H9 (cell line): Measurements from ENCODE around the gene NKIRAS1. TPM values are rescaled to one million over a fixed set of nuclear protein-coding genes. Genes with fewer than 3 reads are reported as not detected.

Experiments
- DNase-seq: peaks from one replicate; pipeline ENCODE4 v3.0.0-alpha.2; 2017
- H2AFZ ChIP-seq: one replicate; pipeline ENCODE4 v1.6.1; 2013; ENCODE audit warnings: mild to moderate bottlenecking, low read length, control low read depth, moderate library complexity
- H2AK5ac ChIP-seq: 2 replicates; pipeline ENCODE4 v1.6.1; 2013; ENCODE audit warnings: low read length, control low read depth, mixed read lengths; ENCODE audit not compliant: insufficient read length
- H2BK120ac ChIP-seq: one replicate; pipeline ENCODE4 v1.6.1; 2013; ENCODE audit warnings: low read depth, mild to moderate bottlenecking, low read length, control low read depth, inconsistent platforms; ENCODE audit not compliant: poor library complexity, severe bottlenecking
- H2BK12ac ChIP-seq: 2 replicates; pipeline ENCODE4 v1.6.1; 2013; ENCODE audit warnings: low read length, control low read depth, mixed read lengths, low read depth; ENCODE audit not compliant: insufficient read length
- H2BK15ac ChIP-seq: 2 replicates; pipeline ENCODE4 v1.6.1; 2013; ENCODE audit warnings: low read depth, low read length, control low read depth
- H2BK20ac ChIP-seq: one replicate; pipeline ENCODE4 v1.6.1; 2013; ENCODE audit warnings: low read depth, mild to moderate bottlenecking, low read length, control low read depth, inconsistent platforms; ENCODE audit not compliant: poor library complexity, severe bottlenecking
- H2BK5ac ChIP-seq: 2 replicates; pipeline ENCODE4 v1.6.1; 2013; ENCODE audit warnings: low read length, control low read depth, mixed read lengths; ENCODE audit not compliant: insufficient read length
- H3K14ac ChIP-seq: 2 replicates; pipeline ENCODE4 v1.6.1; 2013; ENCODE audit warnings: low read length, control low read depth; ENCODE audit not compliant: insufficient read depth
- H3K18ac ChIP-seq: 2 replicates; pipeline ENCODE4 v1.6.1; 2013; ENCODE audit warnings: low read depth, mild to moderate bottlenecking, mixed read lengths, low read length, control low read depth; ENCODE audit not compliant: insufficient read length
- H3K23ac ChIP-seq: 2 replicates; pipeline ENCODE4 v1.6.1; 2013; ENCODE audit warnings: low read length, control low read depth, mixed read lengths, low read depth; ENCODE audit not compliant: insufficient read length
- H3K23me2 ChIP-seq: 2 replicates; pipeline ENCODE4 v1.6.1; 2013; ENCODE audit warnings: low read depth, mild to moderate bottlenecking, mixed read lengths, low read length, control low read depth; ENCODE audit not compliant: insufficient read length, poor library complexity, severe bottlenecking
- H3K27ac ChIP-seq: 2 replicates; pipeline ENCODE4 v1.5.1; 2013; ENCODE audit warnings: low read length, control low read depth, mixed read lengths, low read depth; ENCODE audit not compliant: insufficient read length
- H3K27me3 ChIP-seq: 2 replicates; pipeline ENCODE4 v1.6.1; 2013; ENCODE audit warnings: low read length, control low read depth, inconsistent platforms; ENCODE audit not compliant: insufficient read depth
- H3K4ac ChIP-seq: 2 replicates; pipeline ENCODE4 v1.6.1; 2013; ENCODE audit warnings: low read depth, mild to moderate bottlenecking, control low read depth, inconsistent platforms, low read length, moderate library complexity
- H3K4me1 ChIP-seq: 2 replicates; pipeline ENCODE4 v1.6.1; 2013; ENCODE audit warnings: low read length, control low read depth, inconsistent platforms; ENCODE audit not compliant: insufficient read depth
- H3K4me2 ChIP-seq: 2 replicates; pipeline ENCODE4 v1.6.1; 2013; ENCODE audit warnings: low read length, control low read depth, mixed read lengths; ENCODE audit not compliant: insufficient read length, insufficient read depth
- H3K56ac ChIP-seq: 2 replicates; pipeline ENCODE4 v1.6.1; 2013; ENCODE audit warnings: low read depth, mild to moderate bottlenecking, mixed read lengths, low read length, control low read depth; ENCODE audit not compliant: insufficient read length
- H3K79me1 ChIP-seq: 2 replicates; pipeline ENCODE4 v1.6.1; 2013; ENCODE audit warnings: low read depth, mild to moderate bottlenecking, moderate library complexity, low read length, control low read depth, inconsistent platforms; ENCODE audit not compliant: insufficient read depth, poor library complexity, severe bottlenecking
- H3K79me2 ChIP-seq: 2 replicates; pipeline ENCODE4 v1.6.1; 2013; ENCODE audit warnings: low read length, control low read depth, inconsistent platforms; ENCODE audit not compliant: insufficient read depth
- H3K9ac ChIP-seq: 2 replicates; pipeline ENCODE4 v1.6.1; 2013; ENCODE audit warnings: low read length, control low read depth, mixed read lengths; ENCODE audit not compliant: insufficient read length; ENCODE audit errors: extremely low read depth
- H3K9me3 ChIP-seq: one replicate; pipeline ENCODE4 v1.6.1; 2013; ENCODE audit warnings: low read depth, low read length, inconsistent platforms; ENCODE audit not compliant: control insufficient read depth
- H3T11ph ChIP-seq: one replicate; pipeline ENCODE4 v1.6.1; 2013; ENCODE audit warnings: mild to moderate bottlenecking, low read length, control low read depth, inconsistent platforms
- H4K20me1 ChIP-seq: one replicate; pipeline ENCODE4 v1.6.1; 2013; ENCODE audit not compliant: control insufficient read depth, insufficient read length, insufficient read depth
- H4K5ac ChIP-seq: 2 replicates; pipeline ENCODE4 v1.6.1; 2013; ENCODE audit warnings: low read depth, mild to moderate bottlenecking, mixed read lengths, low read length, control low read depth; ENCODE audit not compliant: insufficient read length
- H4K8ac ChIP-seq: replicated peaks from 2 replicates; pipeline ENCODE4 v1.6.1; 2013; ENCODE audit warnings: low read length, control low read depth, mixed read lengths, low read depth; ENCODE audit not compliant: insufficient read length
- H4K91ac ChIP-seq: 2 replicates; pipeline ENCODE4 v1.6.1; 2013; ENCODE audit warnings: low read depth, mild to moderate bottlenecking, moderate library complexity, mixed read lengths, low read length, control low read depth; ENCODE audit not compliant: insufficient read length
- H3K27ac Mint-ChIP-seq, 3 experiments: 2 replicates in 2 of 3; 3 replicates in 1 of 3; pipeline ENCODE4 v1.8.0; 2020 to 2021; ENCODE audit warnings: mixed read lengths in 3 of 3, mild to moderate bottlenecking in 1 of 3, moderate library complexity in 1 of 3
- H3K27me3 Mint-ChIP-seq: 2 replicates; pipeline ENCODE4 v1.8.0; 2021; ENCODE audit warnings: low read depth, mild to moderate bottlenecking, moderate library complexity, mixed read lengths
- H3K36me3 Mint-ChIP-seq, 3 experiments: 2 replicates in 2 of 3; 3 replicates in 1 of 3; pipeline ENCODE4 v1.8.0; 2020 to 2021; ENCODE audit warnings: low read depth in 3 of 3, mixed read lengths in 3 of 3; ENCODE audit not compliant: insufficient read depth in 1 of 3
- H3K4me1 Mint-ChIP-seq, 2 experiments: 2 replicates each; pipeline ENCODE4 v1.8.0; 2020; ENCODE audit warnings: mixed read lengths in 2 of 2
- H3K4me3 Mint-ChIP-seq, 2 experiments: 2 replicates in 1 of 2; 3 replicates in 1 of 2; pipeline ENCODE4 v1.8.0; 2020 to 2021; ENCODE audit warnings: mild to moderate bottlenecking in 2 of 2, mixed read lengths in 2 of 2, moderate library complexity in 1 of 2
- H3K9me3 Mint-ChIP-seq, 2 experiments: 2 replicates in 1 of 2; 3 replicates in 1 of 2; pipeline ENCODE4 v1.8.0; 2020; ENCODE audit warnings: mild to moderate bottlenecking in 2 of 2, mixed read lengths in 2 of 2, moderate library complexity in 1 of 2
- WGBS: extraction: QIAGEN DNeasy Blood & Tissue Kit; methylation state at CpG from one replicate; pipeline ENCODE4 v1.1.7; 2013; ENCODE audit warnings: missing lambda C conversion rate, low lambda C conversion rate, mixed read lengths; ENCODE audit not compliant: insufficient read length; ENCODE audit errors: extremely low coverage; 5-methylcytosine and 5-hydroxymethylcytosine counted together
- total RNA-seq: library from RNA; stranded (reverse); gene quantifications from 2 replicates; pipeline ENCODE4 v1.2.1, GENCODE V29; 2021
- TF ChIP-seq, protein P1 (sequence below): fragments of 200-600 bp; sonication (generic); conservative IDR thresholded peaks from 3 replicates; pipeline ENCODE4 v1.8.0; 2021; ENCODE audit warnings: antibody characterized with exemption, mild to moderate bottlenecking

The NKIRAS1 gene
- total RNA-seq, 1 experiment from 2014 or later: 6.1 TPM

GRCh38 chr3:23953523-23953922, 36.7 kb upstream of the NKIRAS1 start:
- Histone ChIP-seq H3K56ac (no peak overlapping the region), H3K79me2 (peaks cover 12% of the 10 kb centered on the region; the same call in 1 of the 2 replicates), H3K23me2 (no peaks in the 10 kb centered on the region), H3K9me3 (no peaks in the 10 kb centered on the region), H3K4me2 (no peak overlapping the region), H2BK5ac (no peak overlapping the region), H3K14ac (no peak overlapping the region), H3K4me1 (no peaks in the 10 kb centered on the region), H3K18ac (no peak overlapping the region), H4K5ac (no peak overlapping the region), H2BK20ac (no peak overlapping the region), H2BK12ac (no peak overlapping the region), H3K27me3 (no peaks in the 10 kb centered on the region), H4K20me1 (no peaks in the 10 kb centered on the region), H2BK15ac (no peak overlapping the region), H3K23ac (no peak overlapping the region), H2BK120ac (no peak overlapping the region), H2AFZ (no peak overlapping the region), H4K8ac (no peak overlapping the region), H2AK5ac (no peak overlapping the region), H3K79me1 (peaks cover 3% of the 10 kb centered on the region), H4K91ac (no peak overlapping the region), H3K4ac (no peak overlapping the region), H3T11ph (no peak overlapping the region), H3K9ac (no peak overlapping the region), H3K27ac (no peak overlapping the region)
- Mint-ChIP-seq H3K9me3 (no peaks in the 10 kb centered on the region), H3K4me1 (peaks cover 0 to 13% of the 10 kb centered on the region in 2 experiments), H3K4me3 (no peak overlapping the region), H3K27ac (no peak overlapping the region), H3K36me3 (peaks cover 10 to 40% (median 19%) of the 10 kb centered on the region in 3 experiments), H3K27me3 (no peaks in the 10 kb centered on the region)
- WGBS: no CpG with 5 or more reads among the region's 1 CpG
- TF ChIP-seq, protein P1, sequence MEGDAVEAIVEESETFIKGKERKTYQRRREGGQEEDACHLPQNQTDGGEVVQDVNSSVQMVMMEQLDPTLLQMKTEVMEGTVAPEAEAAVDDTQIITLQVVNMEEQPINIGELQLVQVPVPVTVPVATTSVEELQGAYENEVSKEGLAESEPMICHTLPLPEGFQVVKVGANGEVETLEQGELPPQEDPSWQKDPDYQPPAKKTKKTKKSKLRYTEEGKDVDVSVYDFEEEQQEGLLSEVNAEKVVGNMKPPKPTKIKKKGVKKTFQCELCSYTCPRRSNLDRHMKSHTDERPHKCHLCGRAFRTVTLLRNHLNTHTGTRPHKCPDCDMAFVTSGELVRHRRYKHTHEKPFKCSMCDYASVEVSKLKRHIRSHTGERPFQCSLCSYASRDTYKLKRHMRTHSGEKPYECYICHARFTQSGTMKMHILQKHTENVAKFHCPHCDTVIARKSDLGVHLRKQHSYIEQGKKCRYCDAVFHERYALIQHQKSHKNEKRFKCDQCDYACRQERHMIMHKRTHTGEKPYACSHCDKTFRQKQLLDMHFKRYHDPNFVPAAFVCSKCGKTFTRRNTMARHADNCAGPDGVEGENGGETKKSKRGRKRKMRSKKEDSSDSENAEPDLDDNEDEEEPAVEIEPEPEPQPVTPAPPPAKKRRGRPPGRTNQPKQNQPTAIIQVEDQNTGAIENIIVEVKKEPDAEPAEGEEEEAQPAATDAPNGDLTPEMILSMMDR: no peak
- no peak for DNase-seq
